ENCODE data around the gene PRSS33. TPM values are rescaled to one million over a fixed set of nuclear protein-coding genes. Genes with fewer than 3 reads are reported as not detected.
A peak's percentile ranks its signal among the peaks of the same experiment; 100 is the strongest.

PRSS33 gene
- polyA plus RNA-seq, 1 experiment, result not detected

- Histone ChIP-seq H3K4me3 (ENCODE audit: low read depth, low read length) (peak within 1 kb of the TSS; percentile 91), H3K27me3 (ENCODE audit: control insufficient read depth, insufficient read depth, low read length) (no peaks in the 10 kb centered on the region), H3K9me3 (ENCODE audit: control insufficient read depth, insufficient read depth, low read length) (peaks cover 14% of the 10 kb centered on the region), H3K27ac (ENCODE audit: low read depth, low read length) (peak within 1 kb of the TSS; percentile 99)
- no peak for TF ChIP-seq CTCF (IDR thresholded peaks at IDR 0.05; ENCODE audit: low read depth, low read length)
- CTCF ChIA-PET, result no interaction called here
- DNase-seq (ENCODE audit: low read depth, low spot score), result peak; percentile 91
- POLR2A ChIA-PET, result interaction anchor here (0.7 to 1.9 kb wide), 7 partner anchors 11 to 153 kb away, joined by 3 to 17 read pairs (median 5); partner anchors contain the start of gene ELOB
Measured at GRCh38 chr16:2752035-2752849, 35.1 kb downstream of the PRSS33 start, which contains the start of gene SRRM2. Gene SRRM2, plus strand, starts transcription at chr16:2752638. Its CDS starts 3,727 bp downstream, at chr16:2756365.

GRCh38 chr16:2751577-2752034, 35.8 kb downstream of the PRSS33 start:
- peak; percentile 8 for DNase-seq (ENCODE audit: low read depth, low spot score)
- TF ChIP-seq CTCF (IDR thresholded peaks at IDR 0.05; ENCODE audit: low read depth, low read length), result no peak
- POLR2A ChIA-PET, result interaction anchor here (1.1 kb wide), 1 partner anchor 20 kb away, joined by 3 read pairs; no protein-coding TSS in a partner anchor

GRCh38 chr16:2749936-2750335, 37.4 kb downstream of the PRSS33 start:
- no peak for TF ChIP-seq CTCF (IDR thresholded peaks at IDR 0.05; ENCODE audit: low read depth, low read length)
- Histone ChIP-seq H3K27ac (ENCODE audit: low read depth, low read length) (no peak overlapping the region), H3K4me3 (ENCODE audit: low read depth, low read length) (no peak overlapping the region), H3K9me3 (ENCODE audit: control insufficient read depth, insufficient read depth, low read length) (peaks cover 10% of the 10 kb centered on the region), H3K27me3 (ENCODE audit: control insufficient read depth, insufficient read depth, low read length) (no peaks in the 10 kb centered on the region)
- ChIA-PET POLR2A (no interaction called here), CTCF (no interaction called here)
- no peak for DNase-seq (ENCODE audit: low read depth, low spot score)

More at GRCh38 chr16:2751577-2752034, 35.8 kb downstream of the PRSS33 start:
- Histone ChIP-seq H3K4me3 (ENCODE audit: low read depth, low read length) (peak overlapping the region; percentile 91), H3K9me3 (ENCODE audit: control insufficient read depth, insufficient read depth, low read length) (peaks cover 14% of the 10 kb centered on the region), H3K27ac (ENCODE audit: low read depth, low read length) (peak overlapping the region; percentile 99), H3K27me3 (ENCODE audit: control insufficient read depth, insufficient read depth, low read length) (no peaks in the 10 kb centered on the region)
- CTCF ChIA-PET, result no interaction called here

GRCh38 chr16:2749476-2749875, 37.9 kb downstream of the PRSS33 start:
- no peak for TF ChIP-seq CTCF (IDR thresholded peaks at IDR 0.05; ENCODE audit: low read depth, low read length)
- no peak overlapping the region for H3K27ac ChIP-seq (ENCODE audit: low read depth, low read length)
- ChIA-PET POLR2A (no interaction called here), CTCF (no interaction called here)
- H3K9me3 ChIP-seq (ENCODE audit: control insufficient read depth, insufficient read depth, low read length), result peaks cover 10% of the 10 kb centered on the region
- no peaks in the 10 kb centered on the region for H3K27me3 ChIP-seq (ENCODE audit: control insufficient read depth, insufficient read depth, low read length)
- DNase-seq (ENCODE audit: low read depth, low spot score), result no peak
- H3K4me3 ChIP-seq (ENCODE audit: low read depth, low read length), result no peak overlapping the region

- H3K27me3 ChIP-seq (ENCODE audit: control insufficient read depth, insufficient read depth, low read length), result no peaks in the 10 kb centered on the region
- H3K9me3 ChIP-seq (ENCODE audit: control insufficient read depth, insufficient read depth, low read length), result peaks cover 10% of the 10 kb centered on the region
- CTCF ChIA-PET, result no interaction called here
- H3K4me3 ChIP-seq (ENCODE audit: low read depth, low read length), result no peak overlapping the region
- H3K27ac ChIP-seq (ENCODE audit: low read depth, low read length), result no peak overlapping the region
- POLR2A ChIA-PET, result no interaction called here
- DNase-seq (ENCODE audit: low read depth, low spot score), result no peak
- no peak for TF ChIP-seq CTCF (IDR thresholded peaks at IDR 0.05; ENCODE audit: low read depth, low read length)
Measured at GRCh38 chr16:2748757-2749455, 38.5 kb downstream of the PRSS33 start.
